HS-5 (cell line): ENCODE measurements around the gene ASTN2.

Experiments used
- DNase-seq: peaks from one replicate; pipeline ENCODE4 v3.0.0-alpha.2; 2012; ENCODE audit warnings: low read depth

The ASTN2 gene

GRCh38 chr9:117014061-117014460, 400.8 kb downstream of the ASTN2 start:
- no peak for DNase-seq

DNA sequence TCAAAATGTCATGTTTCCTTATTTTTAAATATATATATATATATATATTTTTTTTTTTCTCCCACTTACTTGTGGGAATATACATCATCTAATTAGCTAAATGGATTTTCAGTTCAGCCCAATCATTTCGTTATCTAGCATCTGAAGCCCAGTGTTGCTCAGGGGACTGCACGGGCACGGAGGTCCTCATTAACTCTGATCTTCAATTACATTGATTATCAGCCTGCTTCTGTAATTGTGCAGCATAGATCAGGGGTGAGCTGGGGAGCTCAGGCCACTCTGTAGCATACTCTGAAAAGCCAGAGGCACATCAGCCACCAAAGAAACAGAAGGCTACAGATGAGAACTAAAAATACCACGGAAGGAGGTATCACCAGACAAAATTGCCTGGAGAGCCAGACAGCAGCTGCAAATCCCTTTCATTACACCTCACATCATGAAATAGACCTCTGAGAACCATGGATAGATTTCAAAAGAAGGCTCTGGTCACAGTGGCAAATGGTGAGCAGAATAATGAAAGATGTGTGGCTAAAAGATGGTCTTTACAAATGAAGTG, 401.3 kb downstream of the ASTN2 start:
- no peak for DNase-seq

DNA sequence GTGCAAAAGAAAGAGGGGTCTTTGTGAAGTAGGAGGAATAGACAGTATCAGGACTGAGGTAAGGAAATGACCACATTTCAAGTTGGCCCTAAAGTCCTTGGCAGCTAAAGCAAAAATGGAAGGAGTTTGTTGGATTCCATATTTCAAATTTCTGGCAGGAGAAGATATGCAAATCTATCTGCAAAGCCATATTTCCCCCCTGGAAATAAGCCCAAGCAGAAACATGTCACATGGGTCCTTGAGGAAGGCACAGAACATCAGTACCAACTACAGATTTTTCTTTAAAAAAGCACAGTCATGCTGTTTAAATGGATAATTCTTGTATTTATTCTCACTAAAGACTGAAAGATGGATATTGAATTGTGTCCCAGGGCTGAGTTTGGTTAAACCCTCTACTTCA, 404.8 kb downstream of the ASTN2 start:
- DNase-seq, result no peak

DNA sequence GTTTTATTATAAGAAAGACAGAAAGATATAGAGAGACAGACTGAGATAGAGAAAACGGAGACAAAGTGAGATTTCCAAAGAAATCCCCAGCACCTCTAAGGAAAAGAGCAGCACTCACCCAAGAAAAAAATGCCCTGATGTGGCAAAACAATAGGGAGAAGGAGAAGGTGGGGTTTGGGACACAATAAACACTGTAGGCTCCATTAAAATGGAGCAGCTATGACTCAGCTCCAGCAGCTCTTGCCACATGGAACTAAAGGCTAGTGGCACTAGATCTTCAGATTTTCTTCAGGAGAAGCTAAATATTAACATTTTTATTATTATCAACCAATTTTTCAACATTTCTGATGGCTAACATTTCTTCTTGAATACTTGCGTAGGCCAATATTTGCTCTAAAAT, 406.0 kb downstream of the ASTN2 start:
- DNase-seq, result no peak

GRCh38 chr9:117008461-117008860, 406.4 kb downstream of the ASTN2 start:
- DNase-seq, result no peak

- no peak for DNase-seq
Observed at GRCh38 chr9:117002686-117003085, 412.2 kb downstream of the ASTN2 start.

DNA sequence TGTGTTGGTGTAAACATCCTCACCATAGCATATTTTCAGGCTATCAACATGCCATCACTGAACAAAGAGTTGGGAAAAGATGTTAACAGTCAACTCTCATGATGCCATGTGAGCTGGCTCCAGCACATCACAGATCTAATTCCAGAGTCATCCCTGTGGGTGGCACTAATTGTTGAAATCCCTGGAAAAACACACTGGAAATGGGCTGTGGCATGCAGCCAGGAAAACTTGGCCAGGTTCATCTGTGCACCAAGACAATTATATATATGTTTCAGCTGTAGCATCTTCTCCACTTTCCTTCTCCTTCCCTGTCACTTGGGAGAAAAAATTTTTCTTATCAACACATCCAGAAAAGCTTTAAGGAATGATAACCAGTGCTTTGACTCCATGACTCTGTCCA, 414.0 kb downstream of the ASTN2 start:
- DNase-seq, result no peak

DNA sequence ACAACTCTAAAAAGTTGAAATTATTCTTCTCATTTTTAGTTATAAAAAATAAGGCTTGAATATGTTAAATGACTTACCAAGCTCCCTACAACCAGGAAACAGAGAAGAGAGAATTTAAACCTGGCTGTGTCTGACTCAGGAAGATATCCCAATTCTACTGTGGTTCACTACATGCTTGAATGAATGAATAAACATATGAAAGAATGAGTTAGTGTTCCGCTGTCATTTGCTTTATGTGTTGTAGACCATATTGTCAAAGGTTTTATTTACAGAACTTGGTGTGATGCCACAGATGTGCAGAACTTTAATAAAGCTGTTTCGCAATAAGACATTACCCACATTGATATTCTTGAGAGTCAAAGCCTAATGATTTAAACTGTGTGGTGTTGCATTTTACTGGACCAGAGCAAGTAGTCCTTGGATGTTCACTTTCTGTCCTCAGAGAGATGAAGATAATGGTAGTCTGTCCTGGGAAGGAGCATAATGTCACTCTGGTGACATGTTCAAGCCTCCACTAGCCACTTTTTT, 414.6 kb downstream of the ASTN2 start:
- no peak for DNase-seq

- no peak for DNase-seq
Observed at GRCh38 chr9:116998305-116998704, 416.6 kb downstream of the ASTN2 start.

DNA sequence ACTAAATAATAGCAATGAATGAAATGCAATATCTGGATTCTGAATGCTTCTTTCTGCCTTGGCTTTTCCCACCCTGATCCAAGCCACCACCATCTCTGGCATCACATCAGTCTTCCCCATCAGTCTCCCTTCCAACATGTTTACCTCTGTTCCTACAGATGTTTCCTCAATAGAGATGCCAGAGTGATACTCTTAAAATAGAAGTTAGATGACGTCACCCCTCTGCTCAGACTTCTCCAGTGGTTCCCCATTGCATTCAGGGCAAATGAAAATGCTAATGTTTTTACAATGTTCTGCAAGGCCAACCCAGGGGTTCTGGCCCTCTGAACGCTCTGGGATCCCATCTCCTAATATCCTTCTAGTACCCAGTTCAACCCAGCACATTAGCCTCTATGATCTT, 422.0 kb downstream of the ASTN2 start:
- DNase-seq, result no peak

DNA sequence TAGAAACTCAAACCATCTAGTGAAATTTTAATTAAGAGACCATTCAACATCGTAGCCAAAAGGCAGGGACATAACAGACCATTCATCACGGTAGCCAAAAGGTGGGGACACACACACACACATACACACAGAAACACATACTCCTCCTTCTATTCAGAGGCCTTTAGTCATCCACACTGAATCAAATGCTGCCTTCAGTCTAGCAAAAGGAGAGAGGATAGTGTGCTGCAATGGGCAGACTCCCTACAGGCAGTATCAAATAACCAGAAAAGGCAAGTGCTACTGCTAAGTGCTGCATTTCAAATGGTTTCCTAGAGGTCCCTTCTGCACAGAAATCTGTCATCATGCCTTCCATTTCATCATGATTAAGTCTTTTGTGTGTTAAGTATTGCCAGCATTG, 423.8 kb downstream of the ASTN2 start:
- DNase-seq, result no peak

DNA sequence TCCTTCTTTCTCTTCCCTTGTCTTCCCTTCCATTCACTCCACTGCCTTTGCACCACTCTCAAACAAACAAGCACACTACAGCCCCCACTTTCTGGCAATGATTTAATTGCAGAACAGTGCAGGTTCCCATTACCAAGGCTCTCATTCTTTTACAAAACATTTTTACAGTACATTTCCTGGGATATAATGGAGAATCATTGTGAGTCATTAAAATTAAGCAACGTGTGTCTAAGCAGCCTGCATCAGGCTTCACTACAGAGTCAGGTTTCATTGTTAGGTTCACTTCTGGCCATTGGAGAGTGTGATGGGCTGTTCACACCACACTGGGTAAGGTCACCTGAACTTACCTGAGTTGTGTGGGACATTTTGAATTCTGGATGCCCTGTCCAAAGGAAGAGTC, 424.3 kb downstream of the ASTN2 start:
- no peak for DNase-seq

- no peak for DNase-seq
Observed at GRCh38 chr9:116987721-116988485, 427.0 kb downstream of the ASTN2 start.

- no peak for DNase-seq
Observed at GRCh38 chr9:116986015-116986414, 428.8 kb downstream of the ASTN2 start.

DNA sequence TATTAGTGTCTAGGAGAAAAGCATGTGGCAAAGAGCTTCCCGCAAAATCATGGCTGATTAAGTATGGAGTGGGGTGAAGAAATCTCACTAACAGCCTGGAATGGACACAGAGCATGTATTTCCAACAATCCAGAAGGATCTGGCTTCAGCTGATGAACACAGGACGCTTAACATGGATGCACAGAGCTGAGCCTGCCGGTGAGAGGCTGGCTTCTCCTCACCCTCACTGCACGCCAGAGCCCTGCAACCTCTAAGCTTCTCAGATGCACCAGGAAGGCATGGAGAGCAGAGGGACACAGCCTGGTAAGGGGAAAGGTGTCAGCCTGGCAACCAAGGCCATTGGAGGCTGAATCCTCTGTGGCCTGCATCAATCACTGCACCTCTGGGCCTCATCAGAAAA, 429.3 kb downstream of the ASTN2 start:
- DNase-seq, result no peak

GRCh38 chr9:116984111-116984510, 430.7 kb downstream of the ASTN2 start:
- DNase-seq, result no peak

DNA sequence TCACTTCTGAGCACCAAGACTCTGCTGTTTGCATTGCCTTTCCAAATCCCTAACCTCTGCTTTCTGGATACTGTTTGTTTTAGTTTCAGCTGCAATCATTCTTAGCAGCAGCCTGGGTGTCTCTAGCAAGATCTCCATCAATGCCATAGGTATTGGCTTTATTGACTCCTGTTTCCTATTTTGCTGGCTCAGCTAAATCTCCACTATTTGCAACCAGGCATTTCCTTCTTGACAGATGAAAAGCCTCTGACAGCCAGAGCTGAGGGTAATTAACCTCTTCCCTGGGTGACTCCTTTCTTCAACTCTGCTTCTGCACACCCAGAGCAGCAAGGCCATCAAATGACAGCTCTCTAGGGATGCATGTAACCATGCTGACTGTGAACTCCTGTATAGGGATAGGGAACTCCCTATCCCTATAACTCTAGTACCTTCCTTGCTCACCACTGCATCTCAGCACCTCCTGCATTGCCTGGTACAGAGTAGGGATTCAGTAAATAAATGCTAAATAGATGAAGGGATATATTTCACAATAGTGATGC, 434.2 kb downstream of the ASTN2 start:
- no peak for DNase-seq

- no peak for DNase-seq
Observed at GRCh38 chr9:116979456-116979855, 435.4 kb downstream of the ASTN2 start.

- DNase-seq, result no peak
Observed at GRCh38 chr9:116978155-116978554, 436.7 kb downstream of the ASTN2 start.

- no peak for DNase-seq
Observed at GRCh38 chr9:116975126-116975525, 439.7 kb downstream of the ASTN2 start.

DNA sequence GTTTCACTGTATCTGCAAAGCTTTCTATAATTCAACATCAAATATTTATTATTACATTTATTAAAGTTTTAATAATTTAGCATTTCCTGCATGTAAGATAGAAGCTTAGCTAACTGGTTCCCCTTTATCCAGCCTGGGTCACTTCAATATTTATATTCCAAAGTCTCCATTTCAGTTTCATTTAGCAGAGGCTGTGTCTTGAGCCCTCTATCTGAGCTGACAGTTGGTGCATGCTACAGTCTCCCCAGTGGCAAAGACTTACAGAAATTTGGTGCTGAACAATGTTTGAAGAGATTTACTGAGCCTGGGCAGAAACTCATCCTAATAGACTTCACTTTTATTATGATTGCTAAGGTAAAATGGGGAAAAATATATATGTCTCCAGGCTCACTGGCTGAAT, 448.7 kb downstream of the ASTN2 start:
- no peak for DNase-seq

GRCh38 chr9:116964258-116964657, 450.6 kb downstream of the ASTN2 start:
- DNase-seq, result no peak

DNA sequence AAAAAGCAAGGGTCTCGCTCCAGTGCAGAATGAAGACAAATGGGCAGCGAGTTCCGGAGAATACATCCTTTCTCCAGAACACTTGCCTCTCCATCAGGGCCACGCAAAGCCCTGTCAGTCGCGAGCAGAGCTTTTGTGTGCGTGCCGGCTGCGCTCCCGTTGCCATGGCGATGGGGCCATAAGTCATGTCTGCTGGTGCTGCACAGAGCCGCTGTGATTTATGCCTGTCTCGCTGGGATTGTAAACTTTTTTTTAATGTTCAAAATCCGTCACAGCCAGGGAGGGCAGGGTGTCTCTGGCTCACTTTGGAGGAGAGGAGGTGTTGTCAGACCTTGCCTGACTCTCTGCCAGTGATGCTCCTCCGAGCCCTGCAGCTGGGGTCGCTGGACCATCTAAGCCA, 455.0 kb downstream of the ASTN2 start:
- DNase-seq, result no peak

DNA sequence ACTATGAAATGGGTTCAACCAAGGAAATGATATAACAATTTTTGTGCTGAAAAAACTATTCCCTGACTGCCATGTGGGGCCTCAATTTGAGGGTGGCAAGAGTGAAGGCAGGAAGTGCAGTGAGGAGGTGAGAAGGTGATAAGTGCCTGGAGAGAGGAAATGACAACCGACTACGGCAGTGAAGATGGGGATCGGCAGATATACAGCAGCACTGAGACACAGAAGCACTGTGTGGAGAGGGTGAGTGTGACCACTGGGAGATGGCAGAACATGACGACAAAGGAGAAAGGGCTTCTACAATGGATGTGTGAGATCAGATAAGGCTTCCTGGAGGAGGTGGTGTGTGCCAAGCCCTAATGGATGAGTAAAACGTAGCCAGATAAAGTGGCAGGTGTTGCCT, 456.0 kb downstream of the ASTN2 start:
- DNase-seq, result no peak
